ENCODE results near the gene KLHL29.

The KLHL29 gene

DNA sequence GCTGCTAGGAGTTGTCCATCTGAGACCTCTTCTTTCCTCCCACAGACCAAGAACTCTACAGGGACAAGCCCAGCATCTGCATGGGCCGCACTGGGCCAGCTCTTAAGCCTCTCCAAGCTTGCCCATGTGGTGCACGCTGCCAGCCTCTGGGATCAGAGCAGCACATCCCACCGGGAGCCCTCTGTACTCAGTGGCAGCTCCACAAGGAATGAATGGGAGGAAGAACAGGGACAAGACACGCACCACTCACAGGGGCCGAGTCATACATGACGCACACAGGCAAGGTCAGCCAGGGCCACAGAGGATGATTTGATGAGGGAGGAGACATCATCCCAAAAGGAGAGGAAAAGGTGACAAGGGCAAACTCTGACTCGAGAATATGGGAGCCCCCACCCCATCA, 268.3 kb downstream of the KLHL29 start:
- TF ChIP-seq, protein P1, sequence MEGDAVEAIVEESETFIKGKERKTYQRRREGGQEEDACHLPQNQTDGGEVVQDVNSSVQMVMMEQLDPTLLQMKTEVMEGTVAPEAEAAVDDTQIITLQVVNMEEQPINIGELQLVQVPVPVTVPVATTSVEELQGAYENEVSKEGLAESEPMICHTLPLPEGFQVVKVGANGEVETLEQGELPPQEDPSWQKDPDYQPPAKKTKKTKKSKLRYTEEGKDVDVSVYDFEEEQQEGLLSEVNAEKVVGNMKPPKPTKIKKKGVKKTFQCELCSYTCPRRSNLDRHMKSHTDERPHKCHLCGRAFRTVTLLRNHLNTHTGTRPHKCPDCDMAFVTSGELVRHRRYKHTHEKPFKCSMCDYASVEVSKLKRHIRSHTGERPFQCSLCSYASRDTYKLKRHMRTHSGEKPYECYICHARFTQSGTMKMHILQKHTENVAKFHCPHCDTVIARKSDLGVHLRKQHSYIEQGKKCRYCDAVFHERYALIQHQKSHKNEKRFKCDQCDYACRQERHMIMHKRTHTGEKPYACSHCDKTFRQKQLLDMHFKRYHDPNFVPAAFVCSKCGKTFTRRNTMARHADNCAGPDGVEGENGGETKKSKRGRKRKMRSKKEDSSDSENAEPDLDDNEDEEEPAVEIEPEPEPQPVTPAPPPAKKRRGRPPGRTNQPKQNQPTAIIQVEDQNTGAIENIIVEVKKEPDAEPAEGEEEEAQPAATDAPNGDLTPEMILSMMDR (IDR thresholded peaks at IDR 0.05; ENCODE audit: borderline replicate concordance, insufficient read depth, low read depth, low read length), result no peak
- no peak overlapping the region for H3K4me3 ChIP-seq (ENCODE audit: low read depth, low read length)

DNA sequence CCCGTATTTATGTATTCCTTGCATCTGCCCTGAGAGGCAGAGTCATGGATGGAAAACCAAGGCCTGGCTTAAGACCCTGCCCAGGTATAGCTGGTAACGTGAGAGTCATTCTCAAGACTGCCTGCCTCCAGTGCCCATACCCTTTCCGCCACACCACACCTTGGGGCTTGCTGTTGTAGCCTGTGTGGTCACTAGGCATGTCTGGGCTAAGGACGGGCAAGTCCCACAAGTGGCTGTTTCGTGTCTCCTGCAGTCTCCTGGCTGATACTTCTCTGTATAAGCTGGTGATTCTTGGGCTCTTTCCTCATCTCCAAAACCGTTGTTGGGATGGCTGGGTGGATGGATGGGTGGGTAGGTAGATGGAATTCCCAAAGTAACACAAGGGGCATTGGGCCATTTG, 269.8 kb downstream of the KLHL29 start:
- H3K4me3 ChIP-seq (ENCODE audit: low read depth, low read length), result no peak overlapping the region
- TF ChIP-seq, protein P1 (IDR thresholded peaks at IDR 0.05; ENCODE audit: borderline replicate concordance, insufficient read depth, low read depth, low read length), result no peak

DNA sequence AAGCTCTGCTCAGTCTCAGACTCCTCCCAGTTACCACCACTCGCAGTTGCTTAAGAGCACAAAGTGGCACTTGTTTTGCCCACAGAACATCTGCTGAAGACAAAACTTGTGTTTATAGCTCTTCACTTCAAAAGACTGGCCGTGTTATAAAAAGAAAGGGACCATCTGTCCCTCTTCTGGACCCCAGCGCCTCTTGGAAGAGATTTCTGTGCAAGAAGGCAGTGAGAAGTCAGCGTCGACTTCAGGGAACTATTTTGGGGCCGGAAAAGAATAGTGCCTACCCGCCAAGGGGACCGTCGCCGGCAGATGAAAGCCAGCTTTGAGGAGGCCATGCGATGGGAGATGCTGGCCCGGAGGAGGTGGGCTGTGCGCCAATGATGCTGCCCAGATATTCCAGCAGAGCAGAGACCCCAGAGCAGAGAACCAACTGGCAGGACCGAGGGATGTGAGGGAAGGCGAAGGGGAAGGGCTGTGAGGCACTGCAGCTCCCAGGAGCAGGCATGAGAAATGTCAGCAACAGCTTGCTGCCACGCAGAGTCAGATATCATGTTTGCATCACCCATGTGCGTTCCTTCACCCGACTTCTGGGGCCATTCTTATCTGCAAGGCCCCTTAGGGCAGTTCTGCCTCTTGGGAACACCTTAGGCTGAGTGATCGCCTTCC, 271.1 kb downstream of the KLHL29 start:
- TF ChIP-seq, protein P1 (IDR thresholded peaks at IDR 0.05; ENCODE audit: borderline replicate concordance, insufficient read depth, low read depth, low read length), result no peak
- H3K4me3 ChIP-seq (ENCODE audit: low read depth, low read length), result no peak overlapping the region

DNA sequence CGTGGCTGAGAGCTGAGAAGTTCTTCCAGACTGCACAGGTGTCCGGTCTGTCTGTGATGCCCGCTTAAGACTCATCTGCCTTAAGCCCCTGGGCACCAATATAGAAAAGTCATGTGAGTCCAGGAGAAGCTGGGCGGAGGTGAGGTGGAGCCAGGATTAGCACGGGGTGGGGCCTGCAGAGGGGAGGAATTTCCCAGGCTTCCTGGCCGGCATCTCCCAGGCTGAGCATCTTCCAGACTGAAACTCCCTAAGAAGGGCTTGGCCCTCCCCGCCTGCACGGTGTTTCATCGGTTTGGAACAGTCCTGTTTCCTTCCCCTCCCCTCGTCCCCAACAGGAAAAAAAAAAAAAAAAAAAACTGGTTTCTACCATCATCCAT, 271.6 kb downstream of the KLHL29 start:
- TF ChIP-seq, protein P1 (IDR thresholded peaks at IDR 0.05; ENCODE audit: borderline replicate concordance, insufficient read depth, low read depth, low read length), result no peak
- no peak overlapping the region for H3K4me3 ChIP-seq (ENCODE audit: low read depth, low read length)

DNA sequence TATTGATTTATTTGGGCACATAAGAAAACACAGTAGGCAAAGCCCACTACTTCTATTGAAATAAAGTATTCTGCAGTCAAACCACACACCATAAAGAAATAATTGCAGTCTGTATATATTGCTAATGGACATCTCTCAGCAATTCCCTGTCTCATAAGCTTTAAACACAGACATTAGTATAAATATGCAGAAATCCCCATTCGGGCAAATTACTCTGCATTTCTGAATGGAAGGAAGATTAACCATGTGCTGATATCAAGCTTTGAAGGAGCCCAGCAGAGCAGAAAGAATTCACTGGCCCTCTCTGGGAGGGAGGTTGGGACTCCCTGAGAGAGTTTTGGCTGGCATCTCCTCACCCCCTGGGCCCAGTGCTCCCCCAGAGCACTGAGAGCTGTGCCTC, 272.4 kb downstream of the KLHL29 start:
- no peak overlapping the region for H3K4me3 ChIP-seq (ENCODE audit: low read depth, low read length)
- TF ChIP-seq, protein P1 (IDR thresholded peaks at IDR 0.05; ENCODE audit: borderline replicate concordance, insufficient read depth, low read depth, low read length), result no peak

DNA sequence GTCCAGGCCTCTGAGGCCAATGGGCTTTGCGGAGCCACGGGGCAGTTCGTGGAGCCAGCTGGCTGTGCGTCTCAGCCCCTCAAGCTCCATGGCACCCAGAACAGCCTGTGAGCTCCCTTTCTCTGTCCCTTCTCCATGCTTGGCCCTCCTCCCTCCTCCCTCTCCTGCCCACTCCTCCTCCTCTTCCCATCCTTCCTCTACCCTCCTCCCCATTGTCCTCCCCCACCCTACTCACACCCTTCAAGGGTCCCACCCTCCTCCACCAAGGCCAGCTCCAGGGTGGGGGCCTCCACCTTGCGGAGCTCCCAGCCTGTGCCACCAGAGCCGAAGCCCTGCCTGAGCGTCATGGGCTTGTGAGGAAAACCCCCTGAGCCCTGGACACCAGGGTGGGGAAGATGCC, 273.0 kb downstream of the KLHL29 start:
- H3K4me3 ChIP-seq (ENCODE audit: low read depth, low read length), result no peak overlapping the region

DNA sequence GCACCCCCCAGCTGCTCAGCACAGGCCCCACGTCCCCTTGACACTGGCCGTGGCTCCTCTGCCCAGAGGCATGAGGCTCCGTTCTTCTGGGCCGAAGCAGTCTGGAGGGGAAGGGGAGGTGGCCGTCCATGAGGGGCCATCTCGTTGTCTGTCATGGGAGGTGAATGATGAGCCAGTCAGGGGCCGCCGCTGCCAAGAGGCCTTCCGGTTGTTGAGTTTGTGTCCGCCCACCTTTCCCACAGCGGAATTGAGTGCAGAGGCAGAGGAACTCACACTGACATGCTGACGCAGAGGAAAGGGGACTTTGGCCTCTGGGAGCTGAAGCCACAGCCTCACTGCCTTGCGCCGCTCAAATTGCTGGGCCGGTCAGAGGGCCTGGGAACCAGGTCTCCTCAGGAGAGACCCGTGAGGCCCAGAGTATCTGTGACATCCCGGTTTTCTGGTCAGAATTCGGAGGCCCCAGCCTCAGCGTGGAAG, 273.5 kb downstream of the KLHL29 start:
- TF ChIP-seq, protein P1 (IDR thresholded peaks at IDR 0.05; ENCODE audit: borderline replicate concordance, insufficient read depth, low read depth, low read length), result no peak
- H3K4me3 ChIP-seq (ENCODE audit: low read depth, low read length), result no peak overlapping the region

More for the DNA sequence above, 273.0 kb downstream of the KLHL29 start:
- TF ChIP-seq, protein P1 (IDR thresholded peaks at IDR 0.05; ENCODE audit: borderline replicate concordance, insufficient read depth, low read depth, low read length), result no peak
